RWPE2 (cell line): ENCODE data around the gene STAG3.
"Not testable (repeated sequence)": the region's sequence is repeated elsewhere in the genome, so short reads cannot be mapped to it uniquely, and the experiment has no call there.

Source experiments
- ATAC-seq: fragments of 200-7000 bp; cut with Tn5 transposase; 3 replicates; pipeline ENCODE4 v1.9.1; 2021; ENCODE audit warnings: low read depth
- DNase-seq: peaks from one replicate; pipeline ENCODE4 v3.0.0-alpha.2; 2020; ENCODE audit warnings: low spot score
- H3K27ac ChIP-seq: fragments of 450-650 bp; 2 replicates; pipeline ENCODE4 v1.5.1; 2017; ENCODE audit warnings: mild to moderate bottlenecking; ENCODE audit not compliant: poor library complexity, severe bottlenecking
- H3K27me3 ChIP-seq: fragments of 250-450 bp; sonication (Bioruptor Pico); 2 replicates; pipeline ENCODE4 v1.5.1; 2021; ENCODE audit warnings: mild to moderate bottlenecking, moderate library complexity; ENCODE audit not compliant: insufficient read depth, poor library complexity, severe bottlenecking
- H3K36me3 ChIP-seq: fragments of 250-450 bp; sonication (Bioruptor Pico); 2 replicates; pipeline ENCODE4 v1.5.1; 2020; ENCODE audit warnings: low read depth, mild to moderate bottlenecking, moderate library complexity
- H3K4me1 ChIP-seq: fragments of 250-450 bp; sonication (Bioruptor Pico); 2 replicates; pipeline ENCODE4 v1.5.1; 2021; ENCODE audit warnings: mild to moderate bottlenecking, moderate library complexity; ENCODE audit not compliant: insufficient read depth, poor library complexity, severe bottlenecking
- H3K4me3 ChIP-seq: fragments of 250-450 bp; sonication (Bioruptor Pico); 2 replicates; pipeline ENCODE4 v1.5.1; 2021; ENCODE audit warnings: mild to moderate bottlenecking, moderate library complexity; ENCODE audit not compliant: severe bottlenecking
- H3K9me3 ChIP-seq: fragments of 250-450 bp; sonication (Bioruptor Pico); 2 replicates; pipeline ENCODE4 v1.5.1; 2021; ENCODE audit warnings: mild to moderate bottlenecking, moderate library complexity; ENCODE audit not compliant: severe bottlenecking
- TF ChIP-seq, protein P1 (sequence below): fragments of 450-650 bp; IDR thresholded peaks from one replicate; pipeline ENCODE4 v1.5.1; 2017; ENCODE audit warnings: mild to moderate bottlenecking, moderate library complexity; ENCODE audit not compliant: poor library complexity, severe bottlenecking

STAG3 gene

GRCh38 chr7:100257017-100257416 lies 79.3 kb downstream of the STAG3 start:
- Histone ChIP-seq H3K4me1 (no peaks in the 10 kb centered on the region), H3K36me3 (no peaks in the 10 kb centered on the region), H3K27ac (no peak overlapping the region), H3K27me3 (no peaks in the 10 kb centered on the region), H3K4me3 (no peak overlapping the region), H3K9me3 (no peaks in the 10 kb centered on the region)
- no peak for ATAC-seq
- DNase-seq: no peak
- TF ChIP-seq, protein P1, sequence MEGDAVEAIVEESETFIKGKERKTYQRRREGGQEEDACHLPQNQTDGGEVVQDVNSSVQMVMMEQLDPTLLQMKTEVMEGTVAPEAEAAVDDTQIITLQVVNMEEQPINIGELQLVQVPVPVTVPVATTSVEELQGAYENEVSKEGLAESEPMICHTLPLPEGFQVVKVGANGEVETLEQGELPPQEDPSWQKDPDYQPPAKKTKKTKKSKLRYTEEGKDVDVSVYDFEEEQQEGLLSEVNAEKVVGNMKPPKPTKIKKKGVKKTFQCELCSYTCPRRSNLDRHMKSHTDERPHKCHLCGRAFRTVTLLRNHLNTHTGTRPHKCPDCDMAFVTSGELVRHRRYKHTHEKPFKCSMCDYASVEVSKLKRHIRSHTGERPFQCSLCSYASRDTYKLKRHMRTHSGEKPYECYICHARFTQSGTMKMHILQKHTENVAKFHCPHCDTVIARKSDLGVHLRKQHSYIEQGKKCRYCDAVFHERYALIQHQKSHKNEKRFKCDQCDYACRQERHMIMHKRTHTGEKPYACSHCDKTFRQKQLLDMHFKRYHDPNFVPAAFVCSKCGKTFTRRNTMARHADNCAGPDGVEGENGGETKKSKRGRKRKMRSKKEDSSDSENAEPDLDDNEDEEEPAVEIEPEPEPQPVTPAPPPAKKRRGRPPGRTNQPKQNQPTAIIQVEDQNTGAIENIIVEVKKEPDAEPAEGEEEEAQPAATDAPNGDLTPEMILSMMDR: no peak

DNA sequence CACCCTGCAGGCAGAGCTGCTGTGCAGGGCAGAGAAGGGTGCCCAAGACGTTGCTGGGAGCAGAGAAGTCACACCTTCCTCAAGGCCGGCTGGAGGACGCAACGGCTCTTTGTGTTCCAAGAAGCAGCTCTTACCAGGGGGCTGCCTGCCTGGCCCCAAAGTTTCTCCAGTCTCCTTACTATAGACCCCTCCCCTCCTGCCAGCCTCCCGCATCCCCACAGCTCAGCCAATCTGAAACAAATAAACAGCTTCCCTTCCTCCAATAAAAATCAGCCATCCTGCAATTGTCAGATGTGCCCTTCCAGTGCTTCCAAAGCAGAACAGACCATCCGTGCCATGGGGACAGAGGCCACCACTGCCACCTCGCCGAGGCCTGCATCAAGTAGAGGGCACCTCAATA lies 82.3 kb downstream of the STAG3 start:
- not testable (repeated sequence) for H3K27ac ChIP-seq, H3K9me3 ChIP-seq, H3K36me3 ChIP-seq, H3K4me3 ChIP-seq, ATAC-seq, H3K4me1 ChIP-seq, H3K27me3 ChIP-seq, DNase-seq

- not testable (repeated sequence) for DNase-seq, H3K4me3 ChIP-seq, H3K27me3 ChIP-seq, H3K27ac ChIP-seq, H3K4me1 ChIP-seq, H3K9me3 ChIP-seq, ATAC-seq, H3K36me3 ChIP-seq
Measured at GRCh38 chr7:100262896-100263295, 85.2 kb downstream of the STAG3 start.
